ENCODE results near the gene CA6. TPM values are rescaled to one million over a fixed set of nuclear protein-coding genes. Genes with fewer than 3 reads are reported as not detected.
"Not testable (repeated sequence)": the region's sequence is repeated elsewhere in the genome, so short reads cannot be mapped to it uniquely, and the experiment has no call there.

The CA6 gene
- total RNA-seq, 1 donor from 2014 or later, result not detected

DNA sequence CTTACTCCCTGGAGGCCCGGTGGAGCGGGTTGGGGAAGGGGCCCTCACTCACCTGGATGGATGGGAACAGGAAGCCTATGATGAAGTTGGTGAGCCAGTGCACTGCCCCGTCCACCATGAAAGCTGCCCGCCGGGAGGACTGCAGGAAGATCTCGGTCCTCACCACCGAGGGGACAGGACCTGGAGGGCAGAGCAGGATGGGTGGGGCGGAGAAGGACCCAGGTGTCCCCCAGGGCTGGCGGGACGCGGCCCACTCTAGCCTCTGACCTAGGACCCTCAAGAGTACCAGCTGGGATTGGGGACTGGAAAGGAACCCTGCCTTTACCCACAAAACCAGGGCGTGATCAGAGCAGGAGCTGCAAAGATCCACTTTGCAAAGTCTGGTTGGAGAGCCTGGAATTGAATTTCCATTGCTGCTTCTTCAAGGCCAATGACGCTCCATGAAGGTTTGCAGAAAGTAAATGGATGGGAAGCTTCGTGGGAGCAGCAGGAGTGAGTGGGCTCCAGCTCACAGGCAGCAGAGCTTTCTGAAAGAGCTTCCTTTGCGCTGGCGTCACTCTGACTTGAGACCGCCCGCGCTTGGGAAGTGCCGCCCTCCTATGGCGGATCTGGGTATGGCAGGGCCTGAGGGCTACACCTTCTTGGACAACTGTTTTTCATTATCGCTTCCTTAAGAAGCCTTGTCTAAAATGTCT, 59.2 kb downstream of the CA6 start:
- DNase-seq (ENCODE audit: low read depth in 2 of 2), result peak in 1 of 2 donors; percentile 75

DNA sequence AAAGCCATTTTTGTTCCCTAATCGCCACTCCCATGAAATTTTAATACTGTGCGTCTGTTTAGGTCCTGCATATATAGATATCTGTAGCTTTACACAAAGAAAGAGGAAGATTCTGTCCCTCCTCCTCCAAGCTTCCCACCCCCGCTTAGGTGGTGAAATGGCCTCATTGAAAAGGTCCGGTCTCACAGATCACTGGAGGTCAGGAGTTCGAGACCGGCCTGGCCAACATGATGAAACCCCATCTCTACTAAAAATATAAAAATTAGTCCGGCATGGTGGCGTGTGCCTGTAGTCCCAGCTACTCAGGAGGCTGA, 59.7 kb downstream of the CA6 start:
- no peak for DNase-seq (ENCODE audit: low read depth in 2 of 2)

DNA sequence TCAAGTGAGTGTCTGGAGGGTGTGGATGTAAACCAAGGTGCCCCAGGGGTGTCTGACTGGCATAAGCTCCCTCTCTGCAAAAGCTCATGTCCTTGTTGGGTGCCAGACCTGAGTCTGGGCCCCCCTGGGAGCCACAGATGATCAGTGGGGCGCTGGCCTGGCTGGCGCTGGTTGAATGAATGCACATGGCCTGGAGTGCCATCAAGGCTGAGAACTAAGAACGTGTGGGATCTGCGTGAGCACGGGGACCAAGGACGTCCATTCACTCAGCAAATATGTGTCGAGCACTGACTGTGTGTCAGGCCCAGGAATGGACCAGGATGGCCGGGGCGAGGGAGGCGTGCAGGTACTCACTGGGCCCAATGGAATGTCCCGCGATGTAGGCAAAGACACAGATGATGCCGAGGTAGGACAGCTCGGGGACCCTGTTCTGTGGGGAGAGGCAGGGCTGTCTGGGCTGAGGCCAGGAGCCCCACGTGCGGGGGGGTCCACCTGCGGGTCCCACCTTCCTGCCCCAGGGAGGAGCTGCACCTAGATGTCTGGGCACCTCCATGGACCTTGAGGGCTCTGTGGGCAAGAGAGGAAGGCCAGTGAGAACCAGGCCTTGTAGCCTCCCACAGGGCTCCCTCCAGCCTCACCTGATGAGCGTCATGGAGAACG, 61.4 kb downstream of the CA6 start:
- no peak for DNase-seq (ENCODE audit: low read depth in 2 of 2)

GRCh38 chr1:9008236-9008635, 62.6 kb downstream of the CA6 start:
- DNase-seq (ENCODE audit: low read depth in 2 of 2), result no peak

- peak in 1 of 2 donors; percentile 55 for DNase-seq (ENCODE audit: low read depth in 2 of 2)
Observed at GRCh38 chr1:9009438-9010370, 64.0 kb downstream of the CA6 start.

DNA sequence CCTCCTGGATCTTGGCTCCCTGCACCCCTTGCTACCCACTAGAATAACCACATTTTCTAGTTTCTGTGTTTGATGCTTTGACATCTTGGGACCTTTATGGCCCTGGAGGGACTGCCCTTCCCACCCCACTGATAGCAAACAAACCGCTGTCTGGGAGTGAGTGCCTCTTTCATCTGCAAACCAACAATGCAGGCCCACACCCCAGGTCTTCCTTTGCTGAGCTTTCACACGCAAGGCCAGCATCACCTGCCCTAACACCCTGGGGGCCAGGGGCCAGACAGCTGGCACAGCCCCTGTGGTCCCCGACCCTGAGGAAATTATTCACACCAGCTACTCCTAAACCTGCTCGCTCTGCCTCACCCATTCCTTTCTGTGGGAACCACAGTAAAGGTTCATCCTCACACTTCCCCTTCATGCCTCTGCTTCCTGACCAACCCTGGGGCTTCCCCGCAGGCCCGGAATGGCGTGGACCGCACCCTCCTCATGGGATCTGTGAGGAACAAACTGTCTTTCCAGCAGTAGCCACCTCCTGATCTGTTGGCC, 65.2 kb downstream of the CA6 start:
- DNase-seq (ENCODE audit: low read depth in 2 of 2), result peak; percentile 86 to 87

- DNase-seq (ENCODE audit: low read depth in 2 of 2), result no peak
Observed at GRCh38 chr1:9013819-9014218, 68.2 kb downstream of the CA6 start.

GRCh38 chr1:9014475-9015375, 69.1 kb downstream of the CA6 start:
- DNase-seq (ENCODE audit: low read depth in 2 of 2), result no peak

- DNase-seq (ENCODE audit: low read depth in 2 of 2), result no peak
Observed at GRCh38 chr1:9016455-9016854, 70.8 kb downstream of the CA6 start.

GRCh38 chr1:9018333-9018732, 72.7 kb downstream of the CA6 start:
- peak; percentile 83 to 90 for DNase-seq (ENCODE audit: low read depth in 2 of 2)

GRCh38 chr1:9019896-9020295, 74.2 kb downstream of the CA6 start:
- DNase-seq (ENCODE audit: low read depth in 2 of 2), result no peak

- no peak for DNase-seq (ENCODE audit: low read depth in 2 of 2)
Observed at GRCh38 chr1:9020305-9020704, 74.6 kb downstream of the CA6 start.

DNA sequence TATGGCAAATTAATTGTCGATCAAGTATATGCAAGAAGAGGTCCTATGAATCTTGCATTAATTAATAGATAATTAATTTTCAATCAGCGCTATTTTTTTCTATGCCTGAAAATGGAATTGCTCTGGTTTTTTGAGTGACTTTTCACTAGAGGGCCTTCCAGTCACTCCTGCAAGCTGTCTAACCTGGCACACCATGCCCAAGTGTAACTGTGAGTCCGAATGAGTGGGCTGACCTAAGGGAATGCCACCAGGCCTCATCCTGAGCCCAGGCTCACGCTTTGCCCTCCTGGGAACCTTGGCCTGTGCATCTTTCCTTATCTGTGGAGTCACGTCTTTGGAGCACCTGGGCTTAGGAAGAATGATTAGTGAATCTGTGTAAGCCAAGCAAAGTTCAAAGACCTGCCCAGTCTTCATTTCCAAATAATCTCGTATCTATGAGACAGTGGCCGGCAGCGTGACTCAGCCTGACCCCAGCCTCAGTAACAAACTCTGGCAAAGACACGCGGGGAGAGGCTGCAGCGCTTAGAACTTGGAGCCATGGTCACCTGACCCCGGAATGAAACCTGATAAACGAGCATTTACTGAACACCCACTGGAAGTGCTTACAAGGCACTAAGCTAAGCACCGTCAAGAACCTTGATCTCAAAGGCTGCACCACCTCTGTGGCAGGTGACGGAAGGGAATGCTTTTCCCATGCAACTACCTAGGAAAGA, 76.5 kb downstream of the CA6 start:
- DNase-seq (ENCODE audit: low read depth in 2 of 2), result not testable (repeated sequence)

- DNase-seq (ENCODE audit: low read depth in 2 of 2), result no peak
Observed at GRCh38 chr1:9022773-9023172, 77.1 kb downstream of the CA6 start.

Other genes starting within 250 kb of the CA6 start
- 46.5 and 69.8 TPM in 2 replicates for gene RERE, start 128.2 kb upstream of the CA6 start, total RNA-seq
- 1,127 and 1,383 TPM in 2 replicates for gene ENO1, start 67.2 kb upstream of the CA6 start, total RNA-seq
- 0.13 and 0.39 TPM in 2 replicates for gene SLC2A7, start 80.6 kb downstream of the CA6 start, total RNA-seq
- 0.13 and 0.25 TPM in 2 replicates for gene SLC2A5, start 123.8 kb downstream of the CA6 start, total RNA-seq
- 3.9 and 5.1 TPM in 2 replicates for gene GPR157, start 183.2 kb downstream of the CA6 start, total RNA-seq

Measured in dermis microvascular lymphatic vessel endothelial cell (primary cell).